ENCODE results near the gene MAPKAPK2.

MAPKAPK2 gene

DNA sequence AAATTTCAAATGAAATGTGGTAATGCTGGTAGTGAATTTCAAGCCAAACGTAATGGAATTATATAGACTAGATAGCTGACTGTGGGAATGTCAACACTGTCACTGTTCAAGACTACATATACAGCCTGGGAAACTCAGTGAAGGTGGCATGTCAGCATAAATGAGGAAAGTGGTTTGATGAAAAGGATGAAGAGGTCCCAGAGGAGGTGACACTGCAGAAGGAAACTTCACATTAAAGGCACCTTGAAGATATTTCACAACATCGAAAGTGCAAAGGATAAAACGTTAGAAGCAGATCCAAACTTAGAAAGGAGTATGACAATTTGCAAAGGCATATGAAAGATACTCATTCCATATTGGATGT lies 25.7 kb downstream of the MAPKAPK2 start:
- Histone ChIP-seq H3K4me3 (ENCODE audit: low read depth, low read length) (no peak overlapping the region), H2AFZ (no peak overlapping the region), H3K9ac (no peak overlapping the region), H3K27ac (no peak overlapping the region), H3K9me3 (ENCODE audit: control insufficient read depth, low read length) (no peaks in the 10 kb centered on the region), H3K4me1 (peaks cover 4% of the 10 kb centered on the region), H3K4me2 (ENCODE audit: low read length) (no peak overlapping the region), H3K79me2 (peaks cover 27% of the 10 kb centered on the region), H3K36me3 (ENCODE audit: control insufficient read depth, insufficient read depth, low read length) (no peaks in the 10 kb centered on the region), H3K27me3 (ENCODE audit: control insufficient read depth, insufficient read depth, low read length) (no peaks in the 10 kb centered on the region)
- TF ChIP-seq, protein P1, sequence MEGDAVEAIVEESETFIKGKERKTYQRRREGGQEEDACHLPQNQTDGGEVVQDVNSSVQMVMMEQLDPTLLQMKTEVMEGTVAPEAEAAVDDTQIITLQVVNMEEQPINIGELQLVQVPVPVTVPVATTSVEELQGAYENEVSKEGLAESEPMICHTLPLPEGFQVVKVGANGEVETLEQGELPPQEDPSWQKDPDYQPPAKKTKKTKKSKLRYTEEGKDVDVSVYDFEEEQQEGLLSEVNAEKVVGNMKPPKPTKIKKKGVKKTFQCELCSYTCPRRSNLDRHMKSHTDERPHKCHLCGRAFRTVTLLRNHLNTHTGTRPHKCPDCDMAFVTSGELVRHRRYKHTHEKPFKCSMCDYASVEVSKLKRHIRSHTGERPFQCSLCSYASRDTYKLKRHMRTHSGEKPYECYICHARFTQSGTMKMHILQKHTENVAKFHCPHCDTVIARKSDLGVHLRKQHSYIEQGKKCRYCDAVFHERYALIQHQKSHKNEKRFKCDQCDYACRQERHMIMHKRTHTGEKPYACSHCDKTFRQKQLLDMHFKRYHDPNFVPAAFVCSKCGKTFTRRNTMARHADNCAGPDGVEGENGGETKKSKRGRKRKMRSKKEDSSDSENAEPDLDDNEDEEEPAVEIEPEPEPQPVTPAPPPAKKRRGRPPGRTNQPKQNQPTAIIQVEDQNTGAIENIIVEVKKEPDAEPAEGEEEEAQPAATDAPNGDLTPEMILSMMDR (IDR thresholded peaks at IDR 0.05), result no peak

DNA sequence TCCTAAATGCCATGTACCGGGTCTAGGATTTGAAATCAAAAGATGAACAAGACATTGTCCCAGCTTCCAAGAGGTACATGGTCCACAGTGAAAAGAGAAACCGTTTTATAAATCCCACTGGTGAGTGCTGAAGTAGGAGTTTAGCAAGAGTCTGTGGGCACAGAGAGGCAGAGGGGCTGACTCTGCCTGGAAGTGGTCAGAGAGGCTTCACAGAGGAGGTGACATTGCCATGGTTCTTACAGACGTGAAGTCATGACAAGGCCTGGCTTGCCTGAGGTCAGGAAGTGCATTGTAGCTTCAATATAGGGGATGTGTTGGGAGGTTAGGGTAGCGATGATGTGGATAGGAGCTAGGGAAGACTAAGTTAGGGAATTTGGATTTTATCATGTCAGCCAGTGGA lies 28.4 kb downstream of the MAPKAPK2 start:
- H3K27ac ChIP-seq, result no peak overlapping the region
- TF ChIP-seq, protein P1 (IDR thresholded peaks at IDR 0.05), result no peak
- no peaks in the 10 kb centered on the region for H3K36me3 ChIP-seq (ENCODE audit: control insufficient read depth, insufficient read depth, low read length)
- H3K9me3 ChIP-seq (ENCODE audit: control insufficient read depth, low read length), result no peaks in the 10 kb centered on the region
- no peak overlapping the region for H2AFZ ChIP-seq
- peaks cover 4% of the 10 kb centered on the region for H3K4me1 ChIP-seq
- H3K27me3 ChIP-seq (ENCODE audit: control insufficient read depth, insufficient read depth, low read length), result no peaks in the 10 kb centered on the region
- no peak overlapping the region for H3K4me3 ChIP-seq (ENCODE audit: low read depth, low read length)
- H3K9ac ChIP-seq, result no peak overlapping the region
- no peak overlapping the region for H3K4me2 ChIP-seq (ENCODE audit: low read length)
- peaks cover 21% of the 10 kb centered on the region for H3K79me2 ChIP-seq

DNA sequence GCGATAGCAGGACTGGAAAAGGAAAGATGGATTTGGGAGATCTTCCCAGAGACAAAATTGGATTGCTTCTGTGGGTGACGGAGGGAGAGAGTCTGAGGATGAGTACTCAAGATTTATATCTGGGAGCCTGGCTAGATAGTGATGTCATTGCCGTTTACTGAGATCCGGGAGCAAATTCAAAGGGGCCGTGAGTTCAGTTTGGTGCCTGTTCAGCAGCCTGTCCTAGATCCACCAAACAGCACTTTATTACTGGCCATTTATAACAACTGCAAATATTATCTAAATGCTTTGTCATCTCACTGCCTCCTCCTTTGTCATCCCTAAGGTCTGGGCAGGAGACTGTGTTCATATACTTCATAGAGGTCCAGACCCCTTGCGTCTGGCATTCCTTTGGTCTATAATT lies 29.2 kb downstream of the MAPKAPK2 start:
- H3K27ac ChIP-seq, result no peak overlapping the region
- no peaks in the 10 kb centered on the region for H3K36me3 ChIP-seq (ENCODE audit: control insufficient read depth, insufficient read depth, low read length)
- no peaks in the 10 kb centered on the region for H3K9me3 ChIP-seq (ENCODE audit: control insufficient read depth, low read length)
- no peak overlapping the region for H2AFZ ChIP-seq
- TF ChIP-seq, protein P1 (IDR thresholded peaks at IDR 0.05), result no peak
- peaks cover 4% of the 10 kb centered on the region for H3K4me1 ChIP-seq
- no peak overlapping the region for H3K9ac ChIP-seq
- no peaks in the 10 kb centered on the region for H3K27me3 ChIP-seq (ENCODE audit: control insufficient read depth, insufficient read depth, low read length)
- no peak overlapping the region for H3K4me2 ChIP-seq (ENCODE audit: low read length)
- no peak overlapping the region for H3K4me3 ChIP-seq (ENCODE audit: low read depth, low read length)
- H3K79me2 ChIP-seq, result peaks cover 21% of the 10 kb centered on the region

DNA sequence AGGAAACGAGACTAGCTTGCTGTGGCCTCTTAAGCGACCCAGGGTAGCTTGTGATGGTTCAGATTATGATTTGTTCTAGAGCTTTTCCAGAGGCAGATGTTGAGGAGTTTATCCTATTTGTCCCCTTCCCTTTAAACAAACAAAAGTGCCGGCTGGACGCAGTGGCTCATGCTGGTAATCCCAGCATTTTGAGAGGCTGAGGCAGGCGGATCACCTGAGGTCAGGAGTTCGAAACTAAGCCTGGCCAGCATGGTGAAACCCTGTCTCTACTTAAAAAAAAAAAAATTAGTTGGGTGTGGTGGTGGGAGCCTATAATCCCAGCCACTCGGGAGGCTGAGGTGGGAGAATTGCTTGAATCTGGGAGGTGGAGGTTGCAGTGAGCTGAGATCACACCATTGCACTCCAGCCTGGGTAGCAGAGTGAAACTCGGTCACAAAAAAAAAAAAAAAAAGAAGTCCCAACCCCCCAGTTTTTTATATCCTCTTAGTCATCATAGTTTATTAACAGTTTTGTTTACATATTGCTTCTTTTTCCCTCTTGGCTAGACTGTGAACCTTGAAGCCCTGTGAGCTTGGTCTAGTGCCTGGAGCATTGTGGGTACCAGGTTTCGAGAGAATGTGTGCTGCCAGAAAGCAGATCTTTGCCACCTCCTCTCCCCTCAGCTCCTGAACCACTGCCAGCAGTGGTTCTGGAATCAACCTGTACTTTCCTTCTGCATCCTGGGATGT lies 29.8 kb downstream of the MAPKAPK2 start:
- no peak overlapping the region for H3K27ac ChIP-seq
- no peak overlapping the region for H3K9ac ChIP-seq
- H3K79me2 ChIP-seq, result peaks cover 25% of the 10 kb centered on the region
- no peaks in the 10 kb centered on the region for H3K27me3 ChIP-seq (ENCODE audit: control insufficient read depth, insufficient read depth, low read length)
- no peaks in the 10 kb centered on the region for H3K36me3 ChIP-seq (ENCODE audit: control insufficient read depth, insufficient read depth, low read length)
- TF ChIP-seq, protein P1 (IDR thresholded peaks at IDR 0.05), result no peak
- H2AFZ ChIP-seq, result no peak overlapping the region
- no peak overlapping the region for H3K4me3 ChIP-seq (ENCODE audit: low read depth, low read length)
- H3K4me1 ChIP-seq, result peaks cover 4% of the 10 kb centered on the region
- no peak overlapping the region for H3K4me2 ChIP-seq (ENCODE audit: low read length)
- no peaks in the 10 kb centered on the region for H3K9me3 ChIP-seq (ENCODE audit: control insufficient read depth, low read length)

DNA sequence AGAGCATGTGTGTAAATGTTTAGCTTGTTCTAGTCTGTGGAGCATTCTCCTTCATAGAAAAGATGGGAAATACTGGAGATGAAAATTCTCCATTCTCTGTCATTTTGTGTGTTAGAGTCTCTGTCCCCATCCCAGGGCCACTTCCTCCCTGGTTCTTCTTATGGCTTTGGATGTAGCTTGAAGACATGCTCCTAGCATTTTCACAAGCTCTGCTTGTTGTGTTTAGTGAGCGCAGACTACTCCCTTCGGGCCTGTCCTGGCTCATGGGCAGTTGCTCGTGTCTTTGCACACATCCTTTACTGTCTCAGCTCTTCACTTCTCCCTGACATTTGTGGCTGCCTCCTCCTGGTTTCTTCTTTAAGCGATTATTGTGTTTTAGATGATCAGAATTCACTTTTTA lies 30.4 kb downstream of the MAPKAPK2 start:
- Histone ChIP-seq H3K4me3 (ENCODE audit: low read depth, low read length) (no peak overlapping the region), H3K9ac (no peak overlapping the region), H3K27me3 (ENCODE audit: control insufficient read depth, insufficient read depth, low read length) (no peaks in the 10 kb centered on the region), H3K27ac (no peak overlapping the region), H3K4me1 (peaks cover 4% of the 10 kb centered on the region), H3K4me2 (ENCODE audit: low read length) (no peak overlapping the region), H3K79me2 (peaks cover 27% of the 10 kb centered on the region), H2AFZ (no peak overlapping the region), H3K36me3 (ENCODE audit: control insufficient read depth, insufficient read depth, low read length) (no peaks in the 10 kb centered on the region), H3K9me3 (ENCODE audit: control insufficient read depth, low read length) (no peaks in the 10 kb centered on the region)
- TF ChIP-seq, protein P1 (IDR thresholded peaks at IDR 0.05), result no peak
